GM10248 (cell line): ENCODE data around the gene CEP41.
"Not testable (repeated sequence)": the region's sequence is repeated elsewhere in the genome, so short reads cannot be mapped to it uniquely, and the experiment has no call there.

Experiments
- CTCF ChIA-PET: fragments of 300-600 bp; sonication (Branson Sonifier 250); formaldehyde crosslinking; extraction: SDS; loops from one replicate; lab custom pipeline; 2021; ENCODE audit warnings: antibody characterized with exemption; lab: Yijun Ruan, JAX
- POLR2A ChIA-PET: fragments of 350-650 bp; sonication (Branson Sonifier 250); formaldehyde crosslinking; extraction: SDS; loops from one replicate; lab custom pipeline; 2020; ENCODE audit warnings: antibody characterized with exemption; lab: Yijun Ruan, JAX
- DNase-seq: peaks from one replicate; pipeline ENCODE4 v3.0.0; 2012; ENCODE audit errors: extremely low spot score
- TF ChIP-seq, protein P1 (sequence below): IDR thresholded peaks from 2 replicates; pipeline ENCODE4 v1.5.1; 2012; ENCODE audit warnings: mild to moderate bottlenecking, low read depth; ENCODE audit errors: extremely low read depth, missing control alignments, control extremely low read depth

Gene CEP41

DNA sequence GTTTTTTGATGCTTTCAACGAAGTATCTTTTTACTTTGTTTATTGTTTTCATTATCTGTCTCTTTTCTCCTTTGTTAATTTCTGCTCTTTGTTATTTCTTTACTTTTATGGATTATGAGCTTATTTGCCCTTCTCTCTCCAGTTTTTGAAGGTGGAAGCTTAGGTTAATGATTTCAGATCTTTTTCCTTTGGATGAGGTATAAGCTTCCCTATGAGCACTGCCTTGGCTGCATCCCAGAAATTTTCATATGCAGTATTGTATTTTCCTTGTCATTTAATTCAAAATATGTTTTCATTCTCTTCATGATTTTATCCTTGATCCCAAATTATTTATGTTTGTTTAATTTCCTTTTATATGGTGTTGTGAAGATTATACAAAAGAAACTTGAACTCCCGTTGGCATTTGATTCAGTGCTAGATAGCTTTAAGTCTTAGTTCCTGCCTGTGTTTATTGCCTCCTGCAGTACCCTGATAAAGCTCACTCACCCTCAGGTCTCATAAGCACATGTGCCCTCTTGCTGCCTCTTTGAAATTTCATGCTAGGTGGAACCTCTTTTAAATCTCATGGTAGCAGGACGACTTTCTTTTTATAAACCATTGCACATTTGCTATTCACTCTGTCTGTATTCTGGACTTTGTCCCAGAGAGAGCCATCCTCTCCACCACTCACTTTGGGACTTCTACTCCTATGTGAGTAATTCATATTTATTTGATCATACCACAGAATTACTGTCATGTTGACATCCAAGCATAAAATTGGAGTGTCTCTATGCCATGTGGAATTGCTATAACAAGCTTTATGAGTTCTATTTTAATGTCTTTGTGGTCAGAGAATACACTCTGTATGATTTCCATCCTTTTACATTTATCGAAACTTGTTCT lies 23.0 kb upstream of the CEP41 start:
- DNase-seq: no peak
- POLR2A ChIA-PET: no interaction called here
- CTCF ChIA-PET: interaction anchor here (1.1 to 1.5 kb wide), 3 partner anchors 10 to 13 kb away, joined by 3 to 6 read pairs (median 4); no protein-coding TSS in a partner anchor
- TF ChIP-seq, protein P1, sequence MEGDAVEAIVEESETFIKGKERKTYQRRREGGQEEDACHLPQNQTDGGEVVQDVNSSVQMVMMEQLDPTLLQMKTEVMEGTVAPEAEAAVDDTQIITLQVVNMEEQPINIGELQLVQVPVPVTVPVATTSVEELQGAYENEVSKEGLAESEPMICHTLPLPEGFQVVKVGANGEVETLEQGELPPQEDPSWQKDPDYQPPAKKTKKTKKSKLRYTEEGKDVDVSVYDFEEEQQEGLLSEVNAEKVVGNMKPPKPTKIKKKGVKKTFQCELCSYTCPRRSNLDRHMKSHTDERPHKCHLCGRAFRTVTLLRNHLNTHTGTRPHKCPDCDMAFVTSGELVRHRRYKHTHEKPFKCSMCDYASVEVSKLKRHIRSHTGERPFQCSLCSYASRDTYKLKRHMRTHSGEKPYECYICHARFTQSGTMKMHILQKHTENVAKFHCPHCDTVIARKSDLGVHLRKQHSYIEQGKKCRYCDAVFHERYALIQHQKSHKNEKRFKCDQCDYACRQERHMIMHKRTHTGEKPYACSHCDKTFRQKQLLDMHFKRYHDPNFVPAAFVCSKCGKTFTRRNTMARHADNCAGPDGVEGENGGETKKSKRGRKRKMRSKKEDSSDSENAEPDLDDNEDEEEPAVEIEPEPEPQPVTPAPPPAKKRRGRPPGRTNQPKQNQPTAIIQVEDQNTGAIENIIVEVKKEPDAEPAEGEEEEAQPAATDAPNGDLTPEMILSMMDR: no peak

DNA sequence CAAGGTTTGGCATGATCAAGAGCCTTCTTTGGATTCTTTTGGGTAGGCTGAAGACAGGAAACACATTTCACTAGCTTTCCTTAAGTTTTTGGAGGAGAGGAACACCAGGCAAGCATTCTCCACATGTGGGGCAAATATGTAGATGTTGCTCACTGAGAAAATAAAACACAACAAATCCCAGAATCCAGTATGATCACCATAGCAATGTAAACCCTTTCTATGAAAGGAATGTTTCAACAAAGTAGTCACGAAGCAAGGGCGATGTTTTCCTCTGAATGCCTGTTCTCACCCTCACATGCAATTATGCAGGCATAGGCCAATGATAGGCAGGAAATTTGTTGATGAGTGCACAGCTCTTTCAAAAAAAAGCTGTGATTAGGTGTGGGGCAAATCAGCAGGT lies 20.5 kb upstream of the CEP41 start:
- POLR2A ChIA-PET: no interaction called here
- no peak for DNase-seq
- TF ChIP-seq, protein P1: no peak
- CTCF ChIA-PET: interaction anchor here (1.6 kb wide), 1 partner anchor 43 kb away, joined by 3 read pairs; no protein-coding TSS in a partner anchor

- ChIA-PET CTCF (no interaction called here), POLR2A (no interaction called here)
- peak; percentile 27 for DNase-seq
- TF ChIP-seq, protein P1: no peak
These were observed 17.4 kb upstream of the CEP41 start for GRCh38 chr7:130458257-130458656.

GRCh38 chr7:130454959-130455358 lies 14.1 kb upstream of the CEP41 start:
- POLR2A ChIA-PET: no interaction called here
- no peak for DNase-seq
- TF ChIP-seq, protein P1: no peak
- CTCF ChIA-PET: interaction anchor here (1.2 to 1.3 kb wide), 2 partner anchors 14 to 371 kb away, joined by 3 to 4 read pairs; no protein-coding TSS in a partner anchor

DNA sequence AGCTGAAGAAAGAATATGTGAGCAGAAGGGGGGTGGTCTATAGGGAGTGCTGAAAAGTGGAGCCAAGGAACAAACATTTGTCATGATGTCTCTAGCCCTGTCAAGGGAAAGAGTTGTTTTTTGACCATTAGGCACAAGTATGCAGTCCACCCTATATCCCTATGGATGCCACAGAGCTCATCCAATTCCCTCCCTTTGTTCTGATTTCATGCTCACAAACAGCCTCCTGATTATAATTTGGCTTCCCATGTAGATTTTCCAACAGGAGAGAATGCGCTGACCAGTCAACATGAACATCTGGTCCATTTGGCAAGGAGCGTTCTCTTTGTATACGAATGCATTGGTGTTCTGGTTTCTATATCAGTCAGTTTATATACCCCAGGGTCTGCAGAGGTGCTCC lies 12.1 kb upstream of the CEP41 start:
- no peak for DNase-seq
- CTCF ChIA-PET: interaction anchor here (0.9 to 1.6 kb wide), 4 partner anchors 10 to 31 kb away, joined by 3 to 4 read pairs (median 4); no protein-coding TSS in a partner anchor
- POLR2A ChIA-PET: no interaction called here
- TF ChIP-seq, protein P1: no peak

DNA sequence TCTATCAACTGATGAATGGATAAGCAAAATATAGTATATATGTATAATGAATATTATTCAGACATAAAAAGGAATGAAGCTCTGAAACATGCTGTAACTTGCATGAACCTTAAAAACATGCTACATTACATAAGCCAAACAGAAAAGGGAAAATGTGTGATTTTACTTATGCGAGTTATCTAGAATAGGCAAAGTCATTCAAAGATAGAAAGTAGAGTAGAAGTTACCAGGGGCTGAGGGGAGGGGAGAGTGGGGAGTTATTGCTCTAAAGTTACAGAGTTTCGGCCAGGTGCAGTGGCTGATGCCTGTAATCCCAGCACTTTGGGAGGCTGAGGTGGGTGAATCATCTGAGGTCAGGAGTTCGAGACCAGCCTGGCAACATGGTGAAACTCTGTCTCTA lies 10.5 kb upstream of the CEP41 start:
- CTCF ChIA-PET: interaction anchor here (1.6 kb wide), 1 partner anchor 12 kb away, joined by 4 read pairs; no protein-coding TSS in a partner anchor
- POLR2A ChIA-PET, DNase-seq: not testable (repeated sequence)

DNA sequence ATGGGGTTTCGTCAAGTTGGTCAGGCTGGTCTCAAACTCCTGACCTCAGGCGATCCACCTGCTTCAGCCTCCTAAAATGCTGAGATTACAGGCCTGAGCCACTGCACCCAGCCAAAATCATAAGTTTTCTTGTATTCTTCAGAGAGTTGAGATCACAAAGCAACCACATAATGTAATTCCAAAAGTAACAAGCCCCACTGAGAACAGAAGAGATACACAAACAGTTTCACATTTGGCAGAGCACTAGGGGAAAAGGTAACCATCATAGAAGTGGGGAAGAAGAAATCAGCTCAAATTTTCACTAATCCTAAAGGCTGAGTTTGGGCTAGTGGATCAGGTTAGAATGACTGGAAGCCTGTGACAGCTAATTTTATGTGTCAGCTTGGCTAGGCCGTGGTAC lies 5.4 kb upstream of the CEP41 start:
- TF ChIP-seq, protein P1: no peak
- POLR2A ChIA-PET: no interaction called here
- no peak for DNase-seq
- CTCF ChIA-PET: interaction anchor here (1.0 to 1.4 kb wide), 3 partner anchors 8 to 22 kb away, joined by 3 read pairs; no protein-coding TSS in a partner anchor
